ENCODE results near the gene SERPINH1. TPM values are rescaled to one million over a fixed set of nuclear protein-coding genes. Genes with fewer than 3 reads are reported as not detected.

SERPINH1 gene
- total RNA-seq, 1 donor from 2014 or later, result 4.5 TPM

DNA sequence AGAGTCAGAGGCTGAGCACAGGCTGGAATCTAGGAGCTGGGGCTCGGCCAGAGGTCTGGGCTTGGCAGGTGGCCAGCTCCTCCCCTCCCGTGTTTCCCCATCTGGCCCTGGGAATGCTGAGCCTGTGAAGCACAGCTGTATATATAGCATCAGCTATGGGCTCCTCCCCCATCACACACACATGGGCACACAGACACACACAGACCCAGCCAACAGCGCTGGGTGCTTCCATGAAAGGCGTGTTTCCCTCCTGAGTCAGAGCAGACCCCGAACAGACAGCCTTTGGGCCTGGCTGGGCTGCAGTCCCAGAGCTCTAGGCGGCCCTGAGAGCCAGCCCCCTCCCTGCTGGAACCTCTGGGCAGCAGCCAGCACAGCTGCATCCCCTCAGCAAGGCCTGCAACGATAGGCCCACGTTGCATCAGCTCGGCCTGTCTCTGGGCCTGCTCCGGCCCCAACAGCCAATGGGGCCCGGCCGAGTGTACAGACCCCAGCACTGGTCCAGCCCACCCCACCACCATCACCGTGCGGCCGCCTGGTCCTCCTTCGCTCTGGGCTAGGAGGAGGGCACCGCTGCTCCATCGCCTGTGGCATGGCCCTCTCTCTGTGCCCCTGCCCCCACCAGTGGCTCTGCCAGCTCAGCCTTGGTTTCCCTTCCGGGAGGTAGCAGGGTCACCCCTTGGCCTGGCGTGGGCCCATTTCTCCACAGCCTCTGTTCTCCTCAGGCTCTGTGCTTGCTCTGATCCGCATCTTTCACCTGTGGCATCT lies 7.6 kb upstream of the SERPINH1 start:
- intact Hi-C loops (cut with micrococcal nuclease), result no loop called here
- Mint-ChIP-seq H3K4me1 (no peaks in the 10 kb centered on the region), H3K27ac (no peak overlapping the region), H3K4me3 (no peak overlapping the region), H3K36me3 (ENCODE audit: low read depth) (no peaks in the 10 kb centered on the region), H3K27me3 (no peaks in the 10 kb centered on the region), H3K9me3 (no peaks in the 10 kb centered on the region)
- ATAC-seq (ENCODE audit: low read depth) (no peak), DNase-seq (no peak)
- TF ChIP-seq, protein P1, sequence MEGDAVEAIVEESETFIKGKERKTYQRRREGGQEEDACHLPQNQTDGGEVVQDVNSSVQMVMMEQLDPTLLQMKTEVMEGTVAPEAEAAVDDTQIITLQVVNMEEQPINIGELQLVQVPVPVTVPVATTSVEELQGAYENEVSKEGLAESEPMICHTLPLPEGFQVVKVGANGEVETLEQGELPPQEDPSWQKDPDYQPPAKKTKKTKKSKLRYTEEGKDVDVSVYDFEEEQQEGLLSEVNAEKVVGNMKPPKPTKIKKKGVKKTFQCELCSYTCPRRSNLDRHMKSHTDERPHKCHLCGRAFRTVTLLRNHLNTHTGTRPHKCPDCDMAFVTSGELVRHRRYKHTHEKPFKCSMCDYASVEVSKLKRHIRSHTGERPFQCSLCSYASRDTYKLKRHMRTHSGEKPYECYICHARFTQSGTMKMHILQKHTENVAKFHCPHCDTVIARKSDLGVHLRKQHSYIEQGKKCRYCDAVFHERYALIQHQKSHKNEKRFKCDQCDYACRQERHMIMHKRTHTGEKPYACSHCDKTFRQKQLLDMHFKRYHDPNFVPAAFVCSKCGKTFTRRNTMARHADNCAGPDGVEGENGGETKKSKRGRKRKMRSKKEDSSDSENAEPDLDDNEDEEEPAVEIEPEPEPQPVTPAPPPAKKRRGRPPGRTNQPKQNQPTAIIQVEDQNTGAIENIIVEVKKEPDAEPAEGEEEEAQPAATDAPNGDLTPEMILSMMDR (IDR thresholded peaks at IDR 0.05), result no peak
- ChIA-PET POLR2A (interaction anchor here (0.8 kb wide), 1 partner anchor 10 kb away, joined by 3 read pairs; no protein-coding TSS in a partner anchor), CTCF (interaction anchor here (0.6 kb wide), 1 partner anchor 75 kb away, joined by 3 read pairs; no protein-coding TSS in a partner anchor)

DNA sequence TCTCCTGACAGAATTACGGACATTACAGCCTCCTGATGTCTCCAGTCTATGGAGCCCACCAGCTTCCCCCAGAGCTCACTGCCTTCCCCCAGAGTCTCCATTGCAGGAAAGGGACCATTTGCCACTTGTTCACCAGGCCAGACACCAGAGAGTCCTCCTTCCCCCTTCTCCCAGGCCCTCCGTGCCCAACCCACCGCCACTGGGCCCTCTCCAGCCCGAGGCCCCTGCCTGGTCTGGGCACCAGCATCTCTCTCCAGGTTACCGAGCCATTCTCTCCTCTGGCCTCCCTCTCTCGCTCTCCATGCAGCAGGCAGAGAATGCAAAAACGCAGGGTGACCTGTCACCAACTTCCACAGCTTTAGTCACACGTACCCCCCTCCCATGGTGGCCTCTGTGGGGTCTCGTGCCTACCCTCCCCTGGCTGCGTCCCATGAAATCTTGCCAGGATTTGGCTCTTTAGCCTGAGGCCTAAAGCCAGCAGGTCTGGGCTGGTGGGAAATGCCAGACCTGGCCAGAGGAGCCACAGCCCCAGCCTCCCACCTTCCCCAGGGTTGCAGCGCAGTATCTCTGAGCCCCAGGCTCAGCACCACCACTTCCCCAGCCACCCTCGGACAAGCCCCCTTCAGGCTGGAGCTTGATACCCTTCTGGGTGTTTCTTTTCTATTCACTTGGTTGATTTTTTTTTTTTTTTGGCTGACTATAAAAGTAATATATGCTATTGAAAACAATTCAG lies 6.8 kb upstream of the SERPINH1 start:
- Mint-ChIP-seq H3K9me3 (no peaks in the 10 kb centered on the region), H3K4me1 (no peaks in the 10 kb centered on the region), H3K36me3 (ENCODE audit: low read depth) (no peaks in the 10 kb centered on the region), H3K27ac (no peak overlapping the region), H3K27me3 (no peaks in the 10 kb centered on the region), H3K4me3 (no peak overlapping the region)
- intact Hi-C loops (cut with micrococcal nuclease), result no loop called here
- no peak for DNase-seq
- ATAC-seq (ENCODE audit: low read depth), result no peak
- POLR2A ChIA-PET, result no interaction called here
- CTCF ChIA-PET, result no interaction called here
- TF ChIP-seq, protein P1 (IDR thresholded peaks at IDR 0.05), result no peak

DNA sequence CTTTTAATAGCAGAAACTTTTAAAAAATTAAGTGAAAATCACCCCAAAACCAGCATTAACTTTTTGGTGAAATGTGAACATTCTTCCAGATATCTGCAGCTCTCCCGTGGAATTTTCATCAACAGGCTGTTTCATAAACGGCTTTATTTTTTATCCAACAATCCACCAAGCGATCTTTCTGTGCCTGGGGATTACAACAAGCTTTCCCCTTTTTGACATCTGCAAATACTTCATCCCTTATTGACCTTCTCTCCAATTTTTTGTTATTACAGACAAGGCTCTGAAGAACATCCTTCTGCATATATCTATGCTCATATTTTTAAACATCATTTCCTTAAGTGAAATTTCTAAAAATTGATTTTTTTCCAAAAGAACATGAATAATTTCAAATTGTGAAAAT lies 5.8 kb upstream of the SERPINH1 start:
- intact Hi-C loops (cut with micrococcal nuclease), result no loop called here
- H3K27ac Mint-ChIP-seq, result no peak overlapping the region
- no peak for ATAC-seq (ENCODE audit: low read depth)
- H3K9me3 Mint-ChIP-seq, result no peaks in the 10 kb centered on the region
- H3K4me1 Mint-ChIP-seq, result no peaks in the 10 kb centered on the region
- no peaks in the 10 kb centered on the region for H3K27me3 Mint-ChIP-seq
- POLR2A ChIA-PET, result no interaction called here
- CTCF ChIA-PET, result no interaction called here
- no peak overlapping the region for H3K4me3 Mint-ChIP-seq
- H3K36me3 Mint-ChIP-seq (ENCODE audit: low read depth), result no peaks in the 10 kb centered on the region
- no peak for DNase-seq
- TF ChIP-seq, protein P1 (IDR thresholded peaks at IDR 0.05), result no peak

DNA sequence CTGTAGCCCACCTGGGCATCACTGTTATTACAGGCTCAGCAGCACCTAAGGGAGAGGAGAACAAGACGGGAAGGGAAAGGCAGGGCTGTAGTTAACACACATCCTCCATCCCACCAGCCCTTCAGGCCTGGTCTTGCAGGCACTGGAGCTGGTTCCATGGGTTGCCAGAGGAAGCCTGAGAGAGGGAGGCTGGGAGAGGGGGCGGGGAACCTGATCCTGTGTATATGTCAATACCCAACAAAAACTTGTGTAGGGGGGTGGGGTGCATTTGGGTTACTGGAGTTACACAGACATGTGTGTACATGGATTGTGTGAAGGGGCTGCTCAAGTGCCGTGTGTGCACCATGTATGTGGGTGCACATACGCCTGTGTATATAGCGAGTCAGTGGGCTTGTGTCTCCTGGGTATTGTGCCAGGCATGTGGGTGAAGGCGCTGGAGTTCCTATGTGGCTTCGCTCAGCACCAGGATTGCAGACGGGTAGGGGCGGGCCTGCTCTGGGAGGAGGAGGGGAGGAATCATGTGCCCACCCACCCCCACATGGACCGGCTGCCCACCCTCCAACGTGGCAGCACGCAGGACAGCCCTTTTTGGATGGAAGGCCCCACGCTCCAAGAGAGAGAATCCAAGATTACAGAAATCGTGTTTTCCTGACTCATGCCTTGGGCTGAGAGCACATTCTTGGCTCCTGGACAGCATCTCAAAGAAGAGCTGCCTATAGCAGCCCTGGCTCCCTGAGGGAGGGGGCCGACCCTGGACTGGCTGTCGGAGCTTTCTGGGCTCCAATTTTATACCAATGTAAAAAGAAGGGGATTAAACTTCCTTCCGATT lies 4.2 kb upstream of the SERPINH1 start:
- H3K9me3 Mint-ChIP-seq, result no peaks in the 10 kb centered on the region
- H3K4me1 Mint-ChIP-seq, result peaks cover 10% of the 10 kb centered on the region
- H3K36me3 Mint-ChIP-seq (ENCODE audit: low read depth), result peaks cover 3% of the 10 kb centered on the region
- CTCF ChIA-PET, result no interaction called here
- H3K4me3 Mint-ChIP-seq, result no peak overlapping the region
- no peak for DNase-seq
- TF ChIP-seq, protein P1 (IDR thresholded peaks at IDR 0.05), result no peak
- no peak overlapping the region for H3K27ac Mint-ChIP-seq
- no peak for ATAC-seq (ENCODE audit: low read depth)
- H3K27me3 Mint-ChIP-seq, result peaks cover 2% of the 10 kb centered on the region
- POLR2A ChIA-PET, result no interaction called here
- intact Hi-C loops (cut with micrococcal nuclease), result no loop called here

All from activated B cell treated with CpG ODN at 0.5 μM for 24 hours (primary cell).